Measurements from ENCODE around the gene CMAS.
"Not testable (repeated sequence)": the region's sequence is repeated elsewhere in the genome, so short reads cannot be mapped to it uniquely, and the experiment has no call there.

The CMAS gene

GRCh38 chr12:22048351-22049041, 2.5 kb downstream of the CMAS start:
- DNase-seq = no peak

GRCh38 chr12:22050078-22050477, 4.1 kb downstream of the CMAS start:
- no peak for DNase-seq

GRCh38 chr12:22051114-22051698, 5.2 kb downstream of the CMAS start:
- no peak for DNase-seq

- not testable (repeated sequence) for DNase-seq
These were observed 7.0 kb downstream of the CMAS start for GRCh38 chr12:22052994-22053393.

GRCh38 chr12:22054155-22054554, 8.1 kb downstream of the CMAS start:
- no peak for DNase-seq

- no peak for DNase-seq
These were observed 10.6 kb downstream of the CMAS start for GRCh38 chr12:22056607-22057006.

GRCh38 chr12:22059976-22060647, 14.1 kb downstream of the CMAS start:
- no peak for DNase-seq

GRCh38 chr12:22064968-22065367, 18.9 kb downstream of the CMAS start:
- DNase-seq = no peak

- DNase-seq = no peak
These were observed 20.3 kb downstream of the CMAS start for GRCh38 chr12:22066310-22066709.

GRCh38 chr12:22069851-22070250, 23.8 kb downstream of the CMAS start:
- no peak for DNase-seq

GRCh38 chr12:22082190-22082701, 36.2 kb downstream of the CMAS start:
- no peak for DNase-seq

- DNase-seq = no peak
These were observed 37.1 kb downstream of the CMAS start for GRCh38 chr12:22083167-22083566.

- DNase-seq = no peak
These were observed 38.8 kb downstream of the CMAS start for GRCh38 chr12:22084852-22085251.

GRCh38 chr12:22088886-22089285, 42.9 kb downstream of the CMAS start:
- no peak for DNase-seq

- no peak for DNase-seq
These were observed 43.5 kb downstream of the CMAS start for GRCh38 chr12:22089486-22089885.

- not testable (repeated sequence) for DNase-seq
These were observed 53.0 kb downstream of the CMAS start for GRCh38 chr12:22099062-22099461.

GRCh38 chr12:22100958-22101748, 55.1 kb downstream of the CMAS start:
- DNase-seq = no peak

- DNase-seq = no peak
These were observed 55.8 kb downstream of the CMAS start for GRCh38 chr12:22101749-22102243.

GRCh38 chr12:22103418-22103817, 57.4 kb downstream of the CMAS start:
- no peak for DNase-seq

GRCh38 chr12:22105542-22105941, 59.5 kb downstream of the CMAS start:
- no peak for DNase-seq

- no peak for DNase-seq
These were observed 64.2 kb downstream of the CMAS start for GRCh38 chr12:22110176-22110575.

All from SHP77 (cell line).